ENCODE results near the gene PDXP. TPM values are rescaled to one million over a fixed set of nuclear protein-coding genes. Genes with fewer than 3 reads are reported as not detected.

Gene PDXP
- total RNA-seq, 1 donor from 2014 or later: 22.4 TPM

DNA sequence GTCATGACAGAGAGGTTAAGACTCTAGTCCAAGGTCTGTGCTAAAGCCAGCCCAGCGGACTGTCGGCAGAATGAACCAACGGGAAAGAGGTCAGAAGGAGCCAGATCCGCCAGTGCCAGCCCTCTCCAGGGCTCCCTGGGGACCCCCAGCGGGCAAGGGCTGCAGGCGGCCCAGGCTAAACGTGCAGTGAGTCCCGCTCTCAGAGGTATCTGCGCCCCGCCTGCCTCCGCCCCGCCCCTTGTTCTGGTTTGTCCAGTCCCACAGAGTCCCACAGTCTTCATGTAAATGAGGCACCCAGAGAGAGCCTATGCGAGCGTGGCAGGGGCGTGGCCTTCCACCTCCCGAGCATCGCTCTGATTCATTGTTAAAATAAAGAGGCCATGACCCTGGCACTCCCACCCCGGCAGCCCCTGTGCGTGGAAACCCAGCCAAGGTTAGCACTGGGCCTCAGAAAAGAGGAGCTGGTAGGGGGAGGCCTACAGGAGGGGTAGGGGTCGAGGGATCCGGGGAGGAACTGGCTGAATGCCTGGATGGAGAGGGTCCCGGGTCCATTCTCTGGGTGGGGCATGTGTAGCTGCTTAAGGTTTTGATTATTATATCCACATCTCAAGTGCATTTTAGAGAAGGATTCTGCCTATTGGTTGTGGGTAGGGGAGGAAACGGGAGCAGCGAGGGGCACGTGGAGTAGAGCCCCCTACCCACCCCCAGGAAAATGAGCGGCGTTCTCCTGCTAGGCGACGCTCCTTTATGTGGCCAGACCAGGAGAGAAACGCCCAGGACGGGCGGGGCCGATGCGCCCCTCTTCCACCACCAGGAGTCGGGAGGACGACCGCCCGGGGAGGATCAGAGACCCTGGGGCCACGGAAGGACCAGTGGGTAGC lies 38.4 kb downstream of the PDXP start, which contains the start of gene TRIOBP:
TSS of gene TRIOBP (plus strand) at position 392 of the 881 bp plus-strand sequence. CDS start 4,318 bp downstream, outside the sequence.
- Histone ChIP-seq H3K79me2 (ENCODE audit: insufficient read depth, low read length) (no peaks in the 10 kb centered on the region), H3K27ac (ENCODE audit: low read depth, low read length) (no peak within 1 kb of the TSS), H3K27me3 (ENCODE audit: insufficient read depth, low read length) (no peaks in the 10 kb centered on the region), H3K4me3 (ENCODE audit: insufficient read depth, low read depth, low read length) (peak within 1 kb of the TSS; percentile 49), H3K4me1 (ENCODE audit: insufficient read depth, low read length) (peaks cover 3% of the 10 kb centered on the region), H3K36me3 (ENCODE audit: insufficient read depth, low read length) (peaks cover 3% of the 10 kb centered on the region), H4K20me1 (ENCODE audit: insufficient read depth, low read length) (no peaks in the 10 kb centered on the region), H2AFZ (ENCODE audit: low read depth, low read length) (peak within 1 kb of the TSS; percentile 56), H3K4me2 (ENCODE audit: low read length) (peak within 1 kb of the TSS; percentile 92), H3K9ac (ENCODE audit: low read length) (peak within 1 kb of the TSS; percentile 49), H3K9me3 (ENCODE audit: insufficient read depth, low read depth, low read length) (no peaks in the 10 kb centered on the region)
- no peak for FAIRE-seq
- peak; percentile 88 for DNase-seq (ENCODE audit: low read depth)
- TF ChIP-seq EZH2 (IDR thresholded peaks at IDR 0.05; ENCODE audit: insufficient read depth, low read length) (no peak), CTCF (IDR thresholded peaks at IDR 0.05; ENCODE audit: insufficient read depth, low read depth, low read length) (peak; percentile 33)
- H3K27me3 Mint-ChIP-seq (ENCODE audit: low read depth, unreplicated experiment): no peaks in the 10 kb centered on the region
- no peaks in the 10 kb centered on the region for H3K4me1 Mint-ChIP-seq (ENCODE audit: low read depth, unreplicated experiment)
- H3K4me3 Mint-ChIP-seq (ENCODE audit: unreplicated experiment): peak within 1 kb of the TSS; percentile 92
- H3K27ac Mint-ChIP-seq (ENCODE audit: unreplicated experiment): peak within 1 kb of the TSS; percentile 78
- no peaks in the 10 kb centered on the region for H3K9me3 Mint-ChIP-seq (ENCODE audit: unreplicated experiment)
- H3K36me3 Mint-ChIP-seq (ENCODE audit: low read depth, unreplicated experiment): peaks cover 13% of the 10 kb centered on the region

DNA sequence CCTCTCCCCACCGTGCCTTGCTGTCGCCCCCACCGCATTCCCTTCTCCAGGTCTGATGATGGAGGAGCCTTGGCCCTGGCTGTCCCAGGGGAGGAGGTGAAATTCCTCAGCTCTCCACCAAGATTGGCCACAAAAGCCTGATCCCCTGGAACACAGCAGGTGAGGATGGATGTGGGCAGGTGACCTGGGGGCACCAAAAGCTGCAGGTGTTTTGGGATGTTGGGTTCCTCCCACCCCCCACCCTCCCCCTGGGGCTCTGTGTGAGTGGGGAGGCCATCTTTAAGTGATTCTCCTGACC lies 39.0 kb downstream of the PDXP start:
- Histone ChIP-seq H3K79me2 (ENCODE audit: insufficient read depth, low read length) (no peaks in the 10 kb centered on the region), H3K9ac (ENCODE audit: low read length) (peak overlapping the region; percentile 49), H3K4me1 (ENCODE audit: insufficient read depth, low read length) (peaks cover 3% of the 10 kb centered on the region), H3K9me3 (ENCODE audit: insufficient read depth, low read depth, low read length) (no peaks in the 10 kb centered on the region), H4K20me1 (ENCODE audit: insufficient read depth, low read length) (no peaks in the 10 kb centered on the region), H3K4me3 (ENCODE audit: insufficient read depth, low read depth, low read length) (peak overlapping the region; percentile 49), H2AFZ (ENCODE audit: low read depth, low read length) (peak overlapping the region; percentile 56), H3K4me2 (ENCODE audit: low read length) (peak overlapping the region; percentile 92), H3K36me3 (ENCODE audit: insufficient read depth, low read length) (no peaks in the 10 kb centered on the region), H3K27me3 (ENCODE audit: insufficient read depth, low read length) (no peaks in the 10 kb centered on the region), H3K27ac (ENCODE audit: low read depth, low read length) (no peak overlapping the region)
- no peak overlapping the region for H3K27ac Mint-ChIP-seq (ENCODE audit: unreplicated experiment)
- TF ChIP-seq CTCF (IDR thresholded peaks at IDR 0.05; ENCODE audit: insufficient read depth, low read depth, low read length) (no peak), EZH2 (IDR thresholded peaks at IDR 0.05; ENCODE audit: insufficient read depth, low read length) (no peak)
- no peaks in the 10 kb centered on the region for H3K9me3 Mint-ChIP-seq (ENCODE audit: unreplicated experiment)
- no peak for FAIRE-seq
- peaks cover 11% of the 10 kb centered on the region for H3K36me3 Mint-ChIP-seq (ENCODE audit: low read depth, unreplicated experiment)
- H3K4me3 Mint-ChIP-seq (ENCODE audit: unreplicated experiment): peak overlapping the region; percentile 92
- H3K4me1 Mint-ChIP-seq (ENCODE audit: low read depth, unreplicated experiment): no peaks in the 10 kb centered on the region
- DNase-seq (ENCODE audit: low read depth): no peak
- no peaks in the 10 kb centered on the region for H3K27me3 Mint-ChIP-seq (ENCODE audit: low read depth, unreplicated experiment)
